Activated T-helper 17 cell treated with anti-CD3 and anti-CD28 coated beads, Interleukin-2, amount 50 U/mL, for 72 hours (primary cell): ENCODE measurements around the gene TMEM63A. TPM values are rescaled to one million over a fixed set of nuclear protein-coding genes. Genes with fewer than 3 reads are reported as not detected.

ENCODE experiments used
- ATAC-seq: fragments of 150-1000 bp; cut with Tn5 transposase; replicated peaks from 2 replicates; pipeline ENCODE4 v1.10.0; 2021; ENCODE audit warnings: mild to moderate bottlenecking, moderate library complexity
- H3K27ac Mint-ChIP-seq: one replicate; pipeline ENCODE4 v1.8.0; 2022; ENCODE audit warnings: mixed read lengths
- H3K27me3 Mint-ChIP-seq: one replicate; pipeline ENCODE4 v1.8.0; 2022; ENCODE audit warnings: mixed read lengths
- H3K36me3 Mint-ChIP-seq: one replicate; pipeline ENCODE4 v1.8.0; 2022; ENCODE audit warnings: low read depth, mild to moderate bottlenecking, mixed read lengths
- H3K4me1 Mint-ChIP-seq: one replicate; pipeline ENCODE4 v1.8.0; 2022; ENCODE audit warnings: mixed read lengths
- H3K4me3 Mint-ChIP-seq: one replicate; pipeline ENCODE4 v1.8.0; 2022; ENCODE audit warnings: mild to moderate bottlenecking, mixed read lengths
- H3K9me3 Mint-ChIP-seq: one replicate; pipeline ENCODE4 v1.8.0; 2022; ENCODE audit warnings: mixed read lengths
- total RNA-seq, 2 donors: library from RNA; stranded (reverse); gene quantifications; one replicate each; pipeline ENCODE4 v1.2.3, GENCODE V29; 2022

The TMEM63A gene
- total RNA-seq, 2 donors from 2014 or later: 74.9 to 242 TPM

DNA sequence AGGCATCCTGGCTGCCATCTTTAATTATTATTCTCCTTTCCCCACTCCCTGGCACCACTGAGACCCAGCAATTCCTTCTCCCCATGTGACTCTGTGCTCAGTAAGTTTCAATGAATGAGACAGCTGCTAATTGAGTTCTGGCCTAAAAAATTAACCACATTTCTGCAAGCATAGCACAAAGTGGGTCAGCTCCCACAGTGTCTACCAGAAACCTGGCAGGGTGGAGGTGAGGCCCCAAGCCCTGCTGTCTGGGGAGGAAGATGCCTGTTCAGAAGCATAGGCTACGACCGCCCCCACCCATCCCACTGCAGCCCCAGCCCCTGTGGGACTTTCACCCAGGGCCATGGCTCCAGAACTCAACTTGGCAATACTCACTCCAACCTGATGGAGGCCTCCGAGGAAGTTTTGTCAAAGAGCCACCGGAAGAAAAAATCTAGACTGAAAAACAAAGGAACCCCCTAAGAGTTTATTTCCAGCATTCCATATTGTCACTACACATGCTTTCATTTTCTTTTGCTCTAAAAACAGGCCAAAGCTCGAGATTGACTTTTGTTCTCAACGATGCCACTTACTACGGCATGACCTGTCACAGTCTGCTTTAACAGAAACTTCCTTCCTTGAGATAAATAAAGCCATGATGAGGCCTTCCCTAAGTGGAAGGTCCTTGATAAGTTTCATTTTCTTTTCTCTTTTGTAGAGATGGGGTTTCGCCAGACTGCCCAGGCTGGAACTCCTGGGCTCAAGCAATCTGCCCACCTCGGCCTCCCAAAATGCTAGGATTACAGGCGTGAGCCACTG, 26.5 kb downstream of the TMEM63A start:
- Mint-ChIP-seq H3K4me3 (no peak overlapping the region), H3K27me3 (no peaks in the 10 kb centered on the region), H3K4me1 (peaks cover 32% of the 10 kb centered on the region), H3K9me3 (no peaks in the 10 kb centered on the region), H3K36me3 (peaks cover 97% of the 10 kb centered on the region), H3K27ac (peak overlapping the region; percentile 80)
- ATAC-seq: no peak

DNA sequence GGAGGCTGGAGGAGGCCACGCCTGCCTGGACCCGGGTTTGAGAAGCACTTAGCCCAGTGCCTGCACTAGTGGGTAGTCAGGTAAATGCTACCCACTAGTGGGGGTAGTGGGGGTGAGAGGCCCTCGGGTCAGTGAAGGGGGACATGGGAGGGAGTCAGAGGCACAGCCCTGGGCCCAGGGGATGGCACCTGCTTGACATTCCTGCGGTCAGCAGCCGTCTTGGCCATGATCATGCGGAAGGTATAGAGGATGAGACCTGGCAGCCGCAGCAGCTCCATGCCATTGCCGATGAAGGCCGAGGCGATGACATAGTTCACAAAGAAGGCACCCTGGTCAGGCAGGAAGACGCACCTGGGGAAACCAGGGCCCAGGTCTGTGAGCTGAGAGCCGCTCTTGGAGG, 28.7 kb downstream of the TMEM63A start:
- Mint-ChIP-seq H3K4me3 (no peak overlapping the region), H3K4me1 (peaks cover 38% of the 10 kb centered on the region), H3K27me3 (no peaks in the 10 kb centered on the region), H3K36me3 (peaks cover 92% of the 10 kb centered on the region), H3K27ac (peak overlapping the region; percentile 83), H3K9me3 (no peaks in the 10 kb centered on the region)
- no peak for ATAC-seq

DNA sequence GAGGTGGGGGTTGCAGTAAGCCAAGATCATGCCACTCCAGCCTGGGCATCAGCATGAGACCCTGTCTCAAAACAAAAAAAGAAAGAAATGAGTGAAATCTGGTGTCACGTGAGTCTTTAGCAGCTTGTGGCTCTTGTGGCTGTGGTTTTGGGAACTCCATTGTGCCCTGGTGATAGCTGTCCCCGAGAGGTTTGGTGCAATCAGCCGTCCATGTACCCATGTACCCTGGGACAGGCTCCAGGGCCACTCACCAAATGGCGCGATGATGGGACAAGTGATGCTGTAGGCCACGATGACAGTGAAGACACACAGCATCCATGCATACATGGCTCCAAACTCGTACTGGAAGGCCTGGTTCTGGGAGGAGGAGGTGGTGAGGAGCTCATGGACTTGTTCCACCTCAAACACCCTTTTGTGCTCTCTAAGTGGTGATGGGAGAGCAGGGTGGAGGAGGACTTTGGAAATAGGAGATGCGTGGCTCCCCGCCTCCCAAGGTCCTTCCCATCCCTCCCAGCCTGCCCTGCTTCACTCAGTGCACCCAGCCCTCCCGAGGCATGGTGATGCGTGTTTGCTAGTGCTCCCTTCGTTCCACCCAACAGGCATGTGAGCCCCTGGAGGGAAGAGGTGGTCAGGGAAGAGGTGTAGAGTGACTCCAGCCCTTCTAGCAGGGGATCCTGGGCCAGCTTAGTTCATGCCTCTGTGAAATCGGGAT, 29.6 kb downstream of the TMEM63A start:
- Mint-ChIP-seq H3K4me1 (peaks cover 33% of the 10 kb centered on the region), H3K9me3 (no peaks in the 10 kb centered on the region), H3K27me3 (no peaks in the 10 kb centered on the region), H3K36me3 (peaks cover 90% of the 10 kb centered on the region), H3K4me3 (no peak overlapping the region), H3K27ac (peak overlapping the region; percentile 83)
- ATAC-seq: no peak

DNA sequence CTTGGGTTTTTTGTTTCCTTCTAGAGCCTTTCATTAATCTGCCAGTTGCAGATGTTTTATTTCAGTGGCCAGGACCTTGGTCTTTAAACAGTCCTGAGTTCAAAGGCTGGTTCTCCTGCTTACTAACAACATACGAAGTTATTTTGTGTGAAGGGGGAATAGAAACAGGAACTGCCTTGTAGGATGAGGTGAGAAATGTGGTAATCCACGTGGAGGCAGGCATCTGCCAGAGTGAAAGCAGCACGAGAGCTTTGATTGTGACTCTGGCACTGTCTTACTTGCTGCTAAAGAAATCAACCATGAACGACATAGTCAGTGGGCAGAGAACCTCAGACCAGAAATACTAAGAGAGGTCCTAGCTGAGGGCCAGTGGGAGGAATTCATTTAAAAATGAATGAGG, 30.4 kb downstream of the TMEM63A start:
- peaks cover 83% of the 10 kb centered on the region for H3K36me3 Mint-ChIP-seq
- peak overlapping the region; percentile 83 for H3K27ac Mint-ChIP-seq
- H3K9me3 Mint-ChIP-seq: no peaks in the 10 kb centered on the region
- H3K4me1 Mint-ChIP-seq: peaks cover 33% of the 10 kb centered on the region
- no peaks in the 10 kb centered on the region for H3K27me3 Mint-ChIP-seq
- H3K4me3 Mint-ChIP-seq: no peak overlapping the region
- peak; percentile 48 for ATAC-seq

DNA sequence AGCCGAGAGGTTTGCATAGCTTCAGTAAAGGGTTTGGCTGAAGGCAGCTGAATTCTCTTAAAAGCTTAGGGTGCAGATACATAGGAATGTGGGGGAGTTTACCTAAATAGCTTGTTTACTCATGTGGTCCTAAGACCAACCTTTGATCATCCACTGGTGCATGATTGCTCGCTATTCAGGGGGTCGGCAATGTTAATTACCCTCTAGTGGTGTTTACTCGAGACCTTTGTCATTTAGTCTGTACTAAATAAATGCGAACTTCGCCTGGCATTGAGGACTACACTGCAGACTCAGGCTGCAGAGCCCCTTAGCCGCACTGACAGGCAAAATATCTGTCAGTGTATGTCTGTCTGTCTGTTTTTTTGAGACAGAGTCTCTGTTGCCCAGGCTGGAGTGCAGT, 31.8 kb downstream of the TMEM63A start:
- Mint-ChIP-seq H3K9me3 (no peaks in the 10 kb centered on the region), H3K27ac (peak overlapping the region; percentile 80), H3K27me3 (no peaks in the 10 kb centered on the region), H3K4me3 (no peak overlapping the region), H3K36me3 (peaks cover 78% of the 10 kb centered on the region), H3K4me1 (peaks cover 25% of the 10 kb centered on the region)
- ATAC-seq: no peak

DNA sequence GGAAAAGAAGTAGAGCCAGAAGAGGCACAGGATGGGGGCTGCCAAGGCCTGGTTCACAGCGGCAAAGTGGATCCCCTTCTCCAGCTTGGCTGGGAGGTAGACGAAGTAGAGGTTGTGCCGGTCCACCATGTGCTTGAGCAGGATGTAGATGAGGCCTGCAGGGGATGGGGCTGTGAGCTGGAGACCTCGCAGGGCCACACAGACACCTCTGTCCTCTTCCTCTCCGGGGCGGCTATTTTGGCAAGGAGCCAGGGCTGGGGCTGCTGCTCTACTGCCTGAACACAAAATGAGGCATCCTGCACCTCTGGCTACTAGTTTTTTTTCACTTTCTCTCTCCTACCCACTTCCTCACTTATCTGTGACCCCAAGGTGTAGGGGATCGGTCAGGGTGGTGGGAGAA, 32.3 kb downstream of the TMEM63A start:
- H3K9me3 Mint-ChIP-seq: no peaks in the 10 kb centered on the region
- H3K4me3 Mint-ChIP-seq: no peak overlapping the region
- H3K4me1 Mint-ChIP-seq: peaks cover 23% of the 10 kb centered on the region
- H3K27ac Mint-ChIP-seq: peak overlapping the region; percentile 80
- H3K27me3 Mint-ChIP-seq: no peaks in the 10 kb centered on the region
- H3K36me3 Mint-ChIP-seq: peaks cover 74% of the 10 kb centered on the region
- no peak for ATAC-seq

DNA sequence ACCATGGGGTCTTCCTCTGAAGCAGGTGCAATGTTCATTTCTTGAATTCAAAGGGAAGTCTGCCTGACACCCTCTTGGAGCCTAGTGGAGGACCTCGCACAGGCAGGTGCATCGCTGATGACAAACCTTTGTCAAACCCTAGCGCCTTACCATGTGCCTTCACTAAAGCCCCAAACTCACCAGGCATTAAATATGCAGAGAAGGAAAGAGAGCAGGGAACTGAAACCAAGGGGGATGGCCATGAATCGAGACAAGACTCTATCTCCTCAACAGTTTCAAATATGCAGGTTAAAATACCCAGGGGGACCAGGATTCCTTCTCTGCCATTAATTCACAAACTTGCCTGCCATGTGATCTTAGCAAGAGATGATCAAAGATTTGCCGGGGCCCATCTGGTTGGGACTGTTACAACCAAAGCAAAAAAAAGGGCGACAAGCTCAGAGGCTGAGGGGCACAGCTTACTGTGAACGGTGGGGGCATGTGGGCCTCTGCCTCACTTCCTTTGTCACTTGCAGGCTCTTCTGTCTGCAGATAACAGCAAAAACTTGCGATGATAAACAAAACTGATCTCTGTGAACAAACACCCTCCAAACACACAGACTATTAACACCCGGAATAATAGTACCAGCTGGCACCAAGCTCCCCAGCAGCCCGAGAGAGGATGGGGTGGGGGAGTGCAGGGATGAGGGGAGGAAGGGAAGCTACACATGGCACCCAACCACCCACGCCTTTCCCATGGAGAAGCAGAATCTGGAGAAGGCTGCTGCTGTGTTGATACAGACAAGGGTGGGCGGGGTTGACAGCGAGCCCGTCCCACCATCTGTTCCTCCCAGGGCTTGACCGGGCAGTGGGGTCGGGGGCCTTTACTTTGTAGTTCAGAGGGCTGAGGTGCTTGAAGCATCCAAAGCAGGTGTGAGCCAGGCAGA, 33.9 kb downstream of the TMEM63A start:
- H3K27me3 Mint-ChIP-seq: no peaks in the 10 kb centered on the region
- H3K27ac Mint-ChIP-seq: peak overlapping the region; percentile 80
- H3K36me3 Mint-ChIP-seq: peaks cover 57% of the 10 kb centered on the region
- no peak for ATAC-seq
- H3K9me3 Mint-ChIP-seq: no peaks in the 10 kb centered on the region
- peaks cover 13% of the 10 kb centered on the region for H3K4me1 Mint-ChIP-seq
- no peak overlapping the region for H3K4me3 Mint-ChIP-seq

DNA sequence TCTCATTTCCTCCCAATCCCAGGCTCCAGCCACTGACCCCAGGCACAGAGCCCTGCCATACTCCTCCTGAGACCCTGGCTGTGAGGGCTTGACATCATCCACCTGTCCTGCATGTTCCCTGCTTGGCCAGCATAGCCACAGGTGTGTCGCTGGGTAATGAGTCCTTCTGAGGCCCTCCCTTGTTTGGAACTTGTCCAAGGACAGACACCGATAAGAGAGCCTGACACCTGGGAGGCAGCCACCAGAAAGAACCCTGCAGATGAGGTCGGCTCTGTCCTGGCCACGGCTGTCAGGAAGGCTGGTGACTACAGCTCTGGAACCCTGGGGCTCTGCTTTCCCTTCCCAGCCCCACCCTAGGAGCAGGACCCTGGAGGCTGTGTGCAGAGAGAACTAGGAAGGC, 34.6 kb downstream of the TMEM63A start:
- ATAC-seq: no peak

DNA sequence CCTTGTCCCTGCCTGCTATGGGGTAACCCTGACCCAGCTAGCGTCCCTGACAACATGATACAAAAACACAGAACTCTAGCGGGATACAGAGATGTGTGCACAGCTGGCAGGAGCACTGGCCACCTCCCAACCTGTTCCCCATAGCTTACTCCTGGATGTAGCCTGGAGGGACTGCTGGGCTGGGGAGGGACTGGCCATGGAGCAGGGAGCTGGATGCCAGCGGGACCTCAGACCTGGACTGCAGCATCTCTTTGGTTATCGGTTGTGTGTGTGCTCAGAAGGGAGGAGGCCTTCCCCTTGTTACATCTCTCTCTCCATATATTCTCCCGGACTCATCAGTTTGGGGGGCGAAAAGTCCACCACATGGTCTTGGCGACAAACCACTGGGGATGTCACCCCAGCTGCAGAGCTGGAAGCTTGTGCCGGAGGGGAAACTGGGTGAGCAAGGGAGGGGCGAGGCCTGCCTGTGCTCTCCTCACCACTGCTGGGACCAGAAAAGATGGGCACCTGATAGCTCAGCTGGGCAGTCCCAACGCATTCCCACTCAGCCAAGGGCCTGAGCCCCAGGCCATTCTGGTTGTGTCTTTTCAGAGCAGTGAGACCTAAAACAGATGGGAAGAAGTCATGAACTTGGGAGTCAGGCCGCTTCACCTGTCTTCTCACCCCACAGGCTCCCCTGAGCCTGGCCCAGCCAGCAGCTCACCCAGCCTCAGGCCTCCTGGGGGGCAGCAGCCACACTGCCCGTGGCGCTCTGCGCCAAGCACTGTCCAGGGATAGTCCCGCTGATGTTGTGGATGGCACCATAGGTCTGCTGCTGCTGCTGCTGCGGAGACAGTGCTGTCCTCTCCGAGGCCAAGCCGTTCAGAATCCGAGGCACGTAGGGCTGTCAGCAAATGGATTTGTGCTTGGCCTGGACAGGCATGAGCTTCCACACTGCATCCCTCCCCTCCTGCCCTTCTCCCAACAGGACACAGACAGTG, 35.6 kb downstream of the TMEM63A start:
- no peaks in the 10 kb centered on the region for H3K27me3 Mint-ChIP-seq
- peak overlapping the region; percentile 80 for H3K27ac Mint-ChIP-seq
- ATAC-seq: peak; percentile 2

More for the DNA sequence above, 34.6 kb downstream of the TMEM63A start:
- Mint-ChIP-seq H3K4me3 (no peak overlapping the region), H3K27me3 (no peaks in the 10 kb centered on the region), H3K36me3 (peaks cover 51% of the 10 kb centered on the region), H3K9me3 (no peaks in the 10 kb centered on the region), H3K27ac (peak overlapping the region; percentile 80), H3K4me1 (peaks cover 13% of the 10 kb centered on the region)

DNA sequence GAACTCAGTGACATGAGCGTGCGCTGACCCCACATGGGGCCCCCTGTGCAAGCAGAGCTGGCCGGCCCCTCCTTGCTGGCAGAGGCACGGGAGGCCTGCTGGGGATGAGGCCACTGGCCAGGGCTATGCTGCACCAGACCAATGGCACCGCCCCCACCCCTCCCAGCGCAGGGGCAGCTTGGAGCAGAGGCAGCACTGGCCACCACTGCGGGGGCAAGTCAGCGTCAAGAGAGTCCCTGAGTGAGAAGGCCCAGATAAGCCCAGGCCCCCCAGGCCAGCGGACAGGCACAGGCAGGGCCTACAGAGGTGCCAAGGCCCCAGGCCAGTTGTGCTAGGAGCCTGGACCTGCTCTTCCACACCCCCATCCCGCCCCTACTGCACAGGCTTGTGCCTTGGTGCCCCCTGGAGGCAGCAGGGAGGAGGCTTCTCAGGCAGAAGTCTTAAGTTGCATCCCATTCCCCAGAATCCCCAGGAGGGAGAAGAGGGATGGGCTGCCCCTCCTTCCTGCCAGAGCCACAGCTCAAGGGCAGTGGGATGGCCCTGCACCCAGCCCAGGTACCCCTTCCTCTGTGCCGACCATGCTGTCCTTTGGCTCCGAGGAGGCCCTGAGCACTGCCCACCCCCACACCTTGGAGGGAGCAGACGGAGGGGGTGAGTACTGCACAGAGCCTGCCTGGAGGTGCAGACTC, 36.5 kb downstream of the TMEM63A start:
- peaks cover 34% of the 10 kb centered on the region for H3K36me3 Mint-ChIP-seq
- no peaks in the 10 kb centered on the region for H3K27me3 Mint-ChIP-seq
- no peaks in the 10 kb centered on the region for H3K9me3 Mint-ChIP-seq
- no peak overlapping the region for H3K4me3 Mint-ChIP-seq
- peaks cover 9% of the 10 kb centered on the region for H3K4me1 Mint-ChIP-seq
- ATAC-seq: peak; percentile 38
- H3K27ac Mint-ChIP-seq: no peak overlapping the region

More for the DNA sequence above, 35.6 kb downstream of the TMEM63A start:
- Mint-ChIP-seq H3K9me3 (no peaks in the 10 kb centered on the region), H3K4me1 (peaks cover 5% of the 10 kb centered on the region), H3K36me3 (peaks cover 41% of the 10 kb centered on the region), H3K4me3 (no peak overlapping the region)

DNA sequence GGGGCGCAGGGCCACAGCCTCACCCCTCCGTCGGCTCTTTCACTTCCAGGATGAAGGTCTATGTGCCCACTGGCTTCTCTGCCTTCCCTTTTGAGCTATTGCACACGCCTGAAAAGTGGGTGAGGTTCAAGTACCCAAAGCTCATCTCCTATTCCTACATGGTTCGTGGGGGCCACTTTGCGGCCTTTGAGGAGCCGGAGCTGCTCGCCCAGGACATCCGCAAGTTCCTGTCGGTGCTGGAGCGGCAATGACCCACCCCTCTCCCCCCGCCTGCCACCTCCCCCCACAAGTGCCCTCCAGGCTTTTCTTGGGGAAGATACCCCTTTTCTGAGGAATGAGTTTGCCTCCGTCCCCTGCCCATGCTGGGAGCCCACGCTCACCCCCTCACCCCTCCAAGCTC, 37.1 kb downstream of the TMEM63A start:
- Mint-ChIP-seq H3K4me1 (peaks cover 10% of the 10 kb centered on the region), H3K27me3 (no peaks in the 10 kb centered on the region), H3K9me3 (no peaks in the 10 kb centered on the region), H3K36me3 (peaks cover 28% of the 10 kb centered on the region), H3K27ac (no peak overlapping the region), H3K4me3 (no peak overlapping the region)
- ATAC-seq: no peak

DNA sequence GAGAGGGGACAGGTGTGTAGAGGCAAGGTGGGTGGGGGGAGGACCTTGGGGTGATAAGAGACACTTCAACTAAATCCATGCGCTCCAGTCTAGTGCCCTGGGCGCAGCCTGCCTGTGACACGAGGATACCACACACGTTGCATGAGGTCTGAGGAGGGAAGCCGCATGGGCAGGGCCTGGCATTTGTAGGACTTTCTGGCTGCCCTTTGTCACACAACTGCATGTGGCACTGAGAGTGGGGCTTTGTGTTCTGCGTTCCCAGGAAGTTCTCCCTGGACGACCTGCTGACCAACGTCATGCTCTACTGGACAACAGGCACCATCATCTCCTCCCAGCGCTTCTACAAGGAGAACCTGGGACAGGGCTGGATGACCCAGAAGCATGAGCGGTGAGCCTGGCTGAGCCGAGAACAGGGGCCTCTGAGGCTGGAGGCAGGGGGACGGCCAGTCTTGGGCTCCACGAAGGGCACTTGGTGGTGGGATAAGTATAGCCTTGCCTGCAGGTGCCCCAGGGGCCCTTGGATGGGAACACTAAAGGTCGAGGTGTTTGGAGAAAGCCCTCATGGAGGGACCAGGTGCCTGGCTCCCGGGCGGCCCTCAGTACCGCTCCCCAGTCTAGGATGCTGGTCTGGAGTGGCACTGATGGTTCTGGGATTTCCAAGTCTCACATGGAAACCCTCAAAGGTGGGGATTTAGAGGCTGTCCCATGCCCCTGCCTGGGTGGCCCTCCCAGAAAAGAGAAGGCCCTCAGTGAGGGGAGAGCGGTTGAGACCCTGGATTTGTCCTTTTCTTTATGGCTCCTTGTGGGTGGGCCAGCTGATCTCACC, 37.7 kb downstream of the TMEM63A start:
- Mint-ChIP-seq H3K9me3 (no peaks in the 10 kb centered on the region), H3K27ac (peak overlapping the region; percentile 16), H3K27me3 (no peaks in the 10 kb centered on the region), H3K4me3 (no peak overlapping the region), H3K4me1 (peaks cover 8% of the 10 kb centered on the region), H3K36me3 (peaks cover 22% of the 10 kb centered on the region)
- ATAC-seq: no peak
